Measurements from ENCODE around the gene NT5DC1. TPM values are rescaled to one million over a fixed set of nuclear protein-coding genes. Genes with fewer than 3 reads are reported as not detected.

NT5DC1 gene
- total RNA-seq, 4 donors from 2014 or later = 5.0 to 34.5 (median 21.0) TPM

GRCh38 chr6:116210316-116210715 is 109.7 kb downstream of the NT5DC1 start:
- Histone ChIP-seq H3K27me3 (no peaks in the 10 kb centered on the region), H3K36me3 (no peaks in the 10 kb centered on the region), H3K4me3 (no peak overlapping the region), H3K4me1 (no peaks in the 10 kb centered on the region), H3K27ac (no peak overlapping the region), H3K9me3 (no peaks in the 10 kb centered on the region)
- TF ChIP-seq POLR2A (IDR thresholded peaks at IDR 0.05) (no peak), CTCF (IDR thresholded peaks at IDR 0.05) (no peak)
- DNase-seq = no peak

- Histone ChIP-seq H3K4me3 (no peak overlapping the region), H3K36me3 (no peaks in the 10 kb centered on the region), H3K27ac (no peak overlapping the region), H3K27me3 (no peaks in the 10 kb centered on the region), H3K4me1 (no peaks in the 10 kb centered on the region), H3K9me3 (no peaks in the 10 kb centered on the region)
- TF ChIP-seq POLR2A (IDR thresholded peaks at IDR 0.05) (no peak), CTCF (IDR thresholded peaks at IDR 0.05) (no peak)
- no peak for DNase-seq
Measured at GRCh38 chr6:116210750-116211425, 110.2 kb downstream of the NT5DC1 start.

GRCh38 chr6:116214681-116215080 is 114.0 kb downstream of the NT5DC1 start:
- Histone ChIP-seq H3K9me3 (no peaks in the 10 kb centered on the region), H3K27me3 (no peaks in the 10 kb centered on the region), H3K36me3 (no peaks in the 10 kb centered on the region), H3K27ac (no peak overlapping the region), H3K4me1 (no peaks in the 10 kb centered on the region), H3K4me3 (no peak overlapping the region)
- TF ChIP-seq CTCF (IDR thresholded peaks at IDR 0.05) (no peak), POLR2A (IDR thresholded peaks at IDR 0.05) (no peak)
- DNase-seq = no peak

GRCh38 chr6:116215414-116215813 is 114.8 kb downstream of the NT5DC1 start:
- no peaks in the 10 kb centered on the region for H3K9me3 ChIP-seq
- no peak for DNase-seq
- H3K4me1 ChIP-seq = no peaks in the 10 kb centered on the region
- no peak overlapping the region for H3K27ac ChIP-seq
- no peaks in the 10 kb centered on the region for H3K27me3 ChIP-seq
- no peaks in the 10 kb centered on the region for H3K36me3 ChIP-seq
- H3K4me3 ChIP-seq = no peak overlapping the region
- no peak for TF ChIP-seq CTCF (IDR thresholded peaks at IDR 0.05)
- TF ChIP-seq POLR2A (IDR thresholded peaks at IDR 0.05) = no peak

GRCh38 chr6:116217069-116217468 is 116.4 kb downstream of the NT5DC1 start:
- Histone ChIP-seq H3K4me3 (no peak overlapping the region), H3K4me1 (no peaks in the 10 kb centered on the region), H3K27ac (no peak overlapping the region), H3K27me3 (no peaks in the 10 kb centered on the region), H3K9me3 (no peaks in the 10 kb centered on the region), H3K36me3 (peaks cover 0 to 3% (median 0%) of the 10 kb centered on the region in 3 donors)
- TF ChIP-seq POLR2A (IDR thresholded peaks at IDR 0.05) = no peak
- peak in 5 of 6 experiments; percentile 5 to 56 (median 49) for TF ChIP-seq CTCF (IDR thresholded peaks at IDR 0.05)
- DNase-seq = no peak

Measured in Peyer's patch (tissue), 4 donors.